ENCODE data around the gene SLX4IP.

SLX4IP gene

GRCh38 chr20:10497791-10498190, 62.7 kb downstream of the SLX4IP start:
- FAIRE-seq = no peak

- no peak for FAIRE-seq
Measured at GRCh38 chr20:10498200-10498599, 63.1 kb downstream of the SLX4IP start.

GRCh38 chr20:10501402-10501801, 66.3 kb downstream of the SLX4IP start:
- no peak for FAIRE-seq

GRCh38 chr20:10502098-10502526, 67.0 kb downstream of the SLX4IP start:
- FAIRE-seq = no peak

GRCh38 chr20:10504608-10504993, 69.5 kb downstream of the SLX4IP start:
- no peak for FAIRE-seq

- no peak for FAIRE-seq
Measured at GRCh38 chr20:10504994-10505730, 70.1 kb downstream of the SLX4IP start.

GRCh38 chr20:10505827-10506226, 70.7 kb downstream of the SLX4IP start:
- FAIRE-seq = no peak

- FAIRE-seq = no peak
Measured at GRCh38 chr20:10507052-10507451, 71.9 kb downstream of the SLX4IP start.

GRCh38 chr20:10508060-10508459, 73.0 kb downstream of the SLX4IP start:
- FAIRE-seq = no peak

GRCh38 chr20:10508468-10509251, 73.6 kb downstream of the SLX4IP start:
- FAIRE-seq = no peak

- FAIRE-seq = no peak
Measured at GRCh38 chr20:10509376-10509775, 74.3 kb downstream of the SLX4IP start.

GRCh38 chr20:10510216-10510615, 75.1 kb downstream of the SLX4IP start:
- FAIRE-seq = no peak

- no peak for FAIRE-seq
Measured at GRCh38 chr20:10511170-10511508, 76.0 kb downstream of the SLX4IP start.

- FAIRE-seq = no peak
Measured at GRCh38 chr20:10511509-10512251, 76.6 kb downstream of the SLX4IP start.

- no peak for FAIRE-seq
Measured at GRCh38 chr20:10513061-10513460, 78.0 kb downstream of the SLX4IP start.

- FAIRE-seq = no peak
Measured at GRCh38 chr20:10513931-10514575, 78.9 kb downstream of the SLX4IP start.

GRCh38 chr20:10516529-10516928, 81.4 kb downstream of the SLX4IP start:
- no peak for FAIRE-seq

- FAIRE-seq = no peak
Measured at GRCh38 chr20:10519361-10520046, 84.4 kb downstream of the SLX4IP start.

GRCh38 chr20:10520528-10520927, 85.4 kb downstream of the SLX4IP start:
- no peak for FAIRE-seq

GRCh38 chr20:10521068-10521831, 86.1 kb downstream of the SLX4IP start:
- no peak for FAIRE-seq

GRCh38 chr20:10521836-10522235, 86.7 kb downstream of the SLX4IP start:
- no peak for FAIRE-seq

- FAIRE-seq = no peak
Measured at GRCh38 chr20:10522328-10522727, 87.2 kb downstream of the SLX4IP start.
